ENCODE results near the gene ATXN7L3B.

GRCh38 chr12:74538491-74539258 lies 1.0 kb downstream of the ATXN7L3B start:
- TF ChIP-seq POLR2AphosphoS5 (IDR thresholded peaks at IDR 0.05; ENCODE audit: low read depth, low read length) (no peak), POLR2A (IDR thresholded peaks at IDR 0.05; ENCODE audit: low read depth, low read length) (no peak)

Measured in GM12892 (cell line).